NT2/D1 (cell line): ENCODE data around the gene DAPK1.

Source experiments
- SUZ12 ChIP-seq: IDR thresholded peaks from 2 replicates; pipeline ENCODE4 v1.6.1; 2011; ENCODE audit not compliant: insufficient read length, insufficient read depth; ENCODE audit errors: extremely low read depth
- YY1 ChIP-seq: IDR thresholded peaks from 2 replicates; pipeline ENCODE4 v1.6.1; 2011; ENCODE audit not compliant: insufficient read length, insufficient read depth
- ZNF274 ChIP-seq: IDR thresholded peaks from 2 replicates; pipeline ENCODE4 v1.6.1; 2011; ENCODE audit warnings: mild to moderate bottlenecking, low read depth, low read length

GRCh38 chr9:87594662-87595061 lies 97.0 kb downstream of the DAPK1 start:
- no peak for TF ChIP-seq SUZ12
- TF ChIP-seq ZNF274, result no peak
- no peak for TF ChIP-seq YY1
